ENCODE data around the gene RNF111.

- TF ChIP-seq CTCF (IDR thresholded peaks at IDR 0.05): no peak
- TF ChIP-seq POLR2A (IDR thresholded peaks at IDR 0.05): no peak
- no peak for TF ChIP-seq EP300 (IDR thresholded peaks at IDR 0.05)
- TF ChIP-seq POLR2AphosphoS5 (IDR thresholded peaks at IDR 0.05): no peak
Observed at GRCh38 chr15:59048897-59049296, 61.4 kb downstream of the RNF111 start.
